Amniotic stem cell (primary cell): Measurements from ENCODE around the gene FAM117A.

Experiments
- DNase-seq: peaks from one replicate; lab custom pipeline; 2025; lab: John Stamatoyannopoulos, UW

Gene FAM117A

DNA sequence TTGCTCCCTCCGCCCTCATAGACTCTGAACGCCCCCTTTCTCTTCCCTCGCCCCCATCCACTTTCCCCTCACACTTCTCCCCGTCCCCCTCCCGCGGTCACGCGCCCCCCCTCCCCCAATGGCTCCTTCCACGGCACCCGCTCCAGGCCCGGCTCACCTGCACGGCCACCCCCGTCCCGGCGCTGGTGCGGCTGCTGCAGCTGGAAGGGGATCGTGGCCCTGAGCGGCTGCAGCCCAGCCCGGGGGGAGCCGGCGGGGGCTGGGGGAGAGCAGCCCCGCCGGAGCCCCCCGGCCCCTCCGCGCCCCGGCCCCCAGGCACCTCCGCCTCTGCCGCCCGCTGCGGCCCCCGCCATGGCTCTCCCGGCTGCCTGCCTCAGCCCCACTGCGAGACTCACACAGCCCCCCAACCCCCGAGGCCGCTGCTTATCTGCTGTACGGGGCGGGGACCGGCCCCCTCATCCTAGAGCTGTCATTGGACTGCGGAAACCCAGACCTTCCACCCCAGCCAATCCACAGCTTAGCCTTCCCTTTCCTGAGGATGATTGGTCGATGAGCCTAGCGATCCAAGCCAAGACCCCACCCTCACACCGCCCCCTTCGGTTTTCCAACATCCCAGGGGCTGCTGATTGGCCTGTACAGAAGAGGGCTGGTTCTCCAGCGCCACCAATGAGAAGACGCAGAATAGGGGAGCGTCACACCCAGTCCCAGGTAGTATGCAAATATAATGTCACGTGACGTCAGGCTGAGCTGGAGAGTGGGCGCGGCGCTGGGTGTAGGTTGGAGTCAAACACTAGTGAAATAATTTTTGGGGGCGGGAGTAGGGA lies at the start of gene FAM117A:
TSS of gene FAM117A (minus strand) at position 397 of the 824 bp plus-strand sequence. CDS start at position 353, 44 bp downstream.
- DNase-seq = peak; percentile 94

GRCh38 chr17:49809056-49809455 lies 45.1 kb upstream of the FAM117A start:
- no peak for DNase-seq

DNA sequence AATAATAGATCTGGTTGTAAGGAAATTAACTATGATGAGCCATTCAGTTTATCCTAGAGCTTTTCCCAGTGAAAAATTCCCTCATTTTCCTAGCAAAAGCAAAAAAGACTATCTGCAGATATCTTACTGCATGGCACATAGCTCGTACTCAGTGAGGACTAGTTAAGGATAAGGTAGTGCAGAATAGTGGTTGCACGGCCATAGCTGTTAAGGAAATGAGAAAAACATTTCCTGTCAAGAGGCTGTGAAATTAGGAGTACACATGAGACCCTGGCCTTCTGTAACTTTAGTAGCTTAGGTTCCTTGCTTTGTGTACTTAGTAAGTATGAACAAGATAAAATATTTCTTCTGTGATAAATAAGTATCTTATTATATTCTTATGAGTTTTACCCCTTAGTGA lies 34.8 kb upstream of the FAM117A start:
- DNase-seq = no peak

- no peak for DNase-seq
Observed at GRCh38 chr17:49798182-49798581, 34.3 kb upstream of the FAM117A start.

GRCh38 chr17:49795372-49795771 lies 31.4 kb upstream of the FAM117A start:
- no peak for DNase-seq

GRCh38 chr17:49793309-49793708 lies 29.4 kb upstream of the FAM117A start:
- no peak for DNase-seq

DNA sequence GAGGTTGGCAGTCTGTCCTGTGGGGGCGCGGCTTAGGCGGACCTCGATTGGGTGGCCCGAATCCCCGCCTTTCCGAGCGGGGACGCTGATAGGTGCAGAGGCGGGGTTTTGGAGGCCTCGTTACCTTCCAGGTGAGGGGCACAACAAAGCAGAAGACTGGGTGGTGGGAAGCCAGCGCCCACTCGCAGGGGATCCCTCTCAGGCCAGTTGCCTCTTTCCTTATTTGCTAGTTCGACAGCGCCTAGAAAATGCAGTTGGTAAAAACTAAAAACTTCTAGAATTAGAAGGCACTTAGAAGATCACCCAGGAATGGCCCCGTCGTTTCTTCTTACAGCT lies 25.3 kb upstream of the FAM117A start:
- no peak for DNase-seq

GRCh38 chr17:49788478-49789242 lies 24.7 kb upstream of the FAM117A start, which contains the start of gene KAT7:
Gene KAT7, plus strand, starts transcription at chr17:49788681. Its CDS starts 154 bp downstream, at chr17:49788835.
- DNase-seq = peak; percentile 99

GRCh38 chr17:49787884-49788477 lies 24.1 kb upstream of the FAM117A start:
- DNase-seq = no peak

GRCh38 chr17:49784636-49785035 lies 20.7 kb upstream of the FAM117A start:
- DNase-seq = no peak

DNA sequence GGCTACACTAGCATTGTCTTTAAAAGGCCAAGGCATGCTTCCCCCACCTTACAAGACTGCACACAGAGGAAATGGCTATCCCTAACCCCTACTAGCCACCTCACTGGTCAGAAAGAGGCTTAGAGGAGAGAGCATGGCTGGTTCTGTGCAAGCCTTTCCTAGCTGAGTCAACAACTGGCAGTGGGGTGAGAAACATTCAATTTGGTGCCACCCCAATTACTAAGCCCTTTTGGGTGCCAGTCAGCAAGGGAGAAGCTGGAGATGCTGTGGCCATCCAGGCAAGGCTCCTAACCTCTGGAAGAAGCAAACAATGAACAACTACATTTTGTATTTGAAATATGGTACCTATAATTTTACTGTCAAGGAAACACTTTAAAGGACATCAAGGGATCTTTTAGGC lies 19.9 kb upstream of the FAM117A start:
- no peak for DNase-seq

GRCh38 chr17:49783071-49783715 lies 19.3 kb upstream of the FAM117A start:
- no peak for DNase-seq

DNA sequence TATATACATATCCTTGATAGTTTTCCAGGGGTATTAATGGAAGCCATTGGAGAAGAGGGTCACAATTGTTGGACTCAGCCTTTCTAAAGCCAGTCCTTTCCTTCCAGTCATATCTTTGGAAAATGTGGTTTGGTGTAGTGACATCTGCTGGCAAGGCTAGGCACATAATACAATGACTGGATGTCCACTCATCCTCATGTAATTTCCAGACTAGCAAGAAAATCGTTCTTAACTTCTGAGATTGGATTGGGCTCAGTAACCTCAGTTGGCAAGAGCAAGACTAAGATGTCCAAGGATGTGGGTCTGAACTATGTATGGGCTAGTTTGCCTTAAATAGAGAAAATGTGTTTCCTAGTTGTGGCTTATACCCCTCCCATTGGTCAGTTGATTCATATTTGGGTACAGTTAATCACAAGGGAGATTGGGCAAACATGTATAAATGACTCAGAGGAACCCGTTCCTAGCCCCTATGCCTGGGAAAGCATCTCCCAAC lies 15.9 kb upstream of the FAM117A start:
- DNase-seq = peak; percentile 40

DNA sequence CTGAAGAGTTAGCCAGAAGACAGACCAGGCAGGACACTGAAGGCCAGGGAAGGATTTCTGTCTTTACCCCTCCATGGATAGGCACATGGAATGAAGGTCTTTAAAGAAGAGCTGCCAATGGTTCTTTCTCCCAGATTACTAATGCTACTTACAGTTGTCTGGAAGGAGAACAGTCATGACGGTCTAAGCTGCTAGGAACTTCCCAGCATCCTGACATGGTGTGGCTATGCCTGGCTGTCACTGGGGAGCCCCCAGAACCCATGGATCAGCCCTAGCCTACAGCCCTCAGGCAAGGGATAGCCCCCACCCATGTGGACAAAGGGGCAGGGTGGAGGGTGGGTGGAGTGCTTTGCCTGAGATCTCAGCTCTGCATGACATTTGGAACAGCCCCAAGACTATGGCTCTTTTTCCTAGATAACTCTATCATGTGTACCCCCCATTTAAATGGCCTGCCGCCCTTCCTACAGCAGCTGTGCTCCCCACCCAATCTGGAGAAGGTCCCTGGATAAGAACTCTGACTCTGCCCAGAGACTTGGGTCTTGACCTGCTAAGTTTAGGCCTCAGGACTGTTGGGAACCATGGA lies 15.3 kb upstream of the FAM117A start:
- DNase-seq = no peak

DNA sequence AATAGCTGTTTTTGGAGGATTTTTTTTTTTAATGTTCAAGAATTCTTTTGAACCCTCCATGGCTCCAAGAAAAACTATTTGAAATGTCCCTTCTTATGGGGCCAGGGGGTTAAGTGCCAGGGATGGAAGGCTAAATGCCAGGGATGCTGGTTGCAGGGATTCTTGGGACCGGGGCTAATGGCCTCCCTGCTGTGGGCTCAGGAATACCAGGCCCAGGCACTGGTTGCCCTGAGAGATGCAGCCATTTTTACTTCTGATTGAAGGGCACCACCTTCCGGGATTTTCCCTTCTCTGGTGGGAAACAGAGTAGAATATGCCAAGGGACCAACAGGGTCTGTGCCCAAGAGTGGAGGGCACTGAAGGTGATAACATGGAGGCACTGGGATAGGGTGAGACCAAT lies 13.6 kb upstream of the FAM117A start:
- no peak for DNase-seq

DNA sequence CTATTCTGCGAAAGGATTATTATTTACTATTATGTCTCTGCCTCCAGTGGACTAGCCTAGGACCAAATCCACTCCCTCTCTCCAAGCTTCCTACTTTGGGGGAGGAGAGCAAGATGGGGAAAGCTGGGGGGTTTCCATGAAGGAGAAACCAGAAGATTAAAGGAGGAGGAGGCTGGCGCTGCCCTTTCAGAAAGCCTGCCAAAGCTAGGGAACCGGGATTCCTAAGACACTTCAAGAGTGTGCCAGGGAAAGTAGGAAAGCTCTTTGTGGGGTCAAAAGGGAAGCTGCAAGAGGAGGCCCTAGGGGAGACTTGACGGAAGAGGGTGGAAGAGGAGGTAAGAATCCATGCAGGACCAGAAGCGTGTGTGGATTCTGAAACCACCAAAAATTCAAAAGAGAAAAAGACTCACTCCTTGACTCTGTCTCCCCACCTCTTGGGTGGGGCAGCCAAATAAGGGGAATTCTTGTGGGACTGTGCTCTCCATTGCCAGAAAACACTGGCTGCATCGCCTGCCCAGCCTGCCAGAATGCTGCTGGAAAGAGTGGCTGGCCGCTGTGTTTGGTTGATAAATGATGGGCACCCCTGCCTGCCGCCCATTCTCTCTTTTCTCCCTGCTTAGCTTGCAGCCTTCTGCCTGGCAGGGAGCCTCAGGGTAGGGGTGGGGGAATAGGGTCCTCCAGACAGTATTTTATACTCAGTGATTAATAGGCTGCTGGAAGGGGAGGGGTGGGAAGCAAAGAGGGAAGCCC lies 12.8 kb upstream of the FAM117A start:
- no peak for DNase-seq

DNA sequence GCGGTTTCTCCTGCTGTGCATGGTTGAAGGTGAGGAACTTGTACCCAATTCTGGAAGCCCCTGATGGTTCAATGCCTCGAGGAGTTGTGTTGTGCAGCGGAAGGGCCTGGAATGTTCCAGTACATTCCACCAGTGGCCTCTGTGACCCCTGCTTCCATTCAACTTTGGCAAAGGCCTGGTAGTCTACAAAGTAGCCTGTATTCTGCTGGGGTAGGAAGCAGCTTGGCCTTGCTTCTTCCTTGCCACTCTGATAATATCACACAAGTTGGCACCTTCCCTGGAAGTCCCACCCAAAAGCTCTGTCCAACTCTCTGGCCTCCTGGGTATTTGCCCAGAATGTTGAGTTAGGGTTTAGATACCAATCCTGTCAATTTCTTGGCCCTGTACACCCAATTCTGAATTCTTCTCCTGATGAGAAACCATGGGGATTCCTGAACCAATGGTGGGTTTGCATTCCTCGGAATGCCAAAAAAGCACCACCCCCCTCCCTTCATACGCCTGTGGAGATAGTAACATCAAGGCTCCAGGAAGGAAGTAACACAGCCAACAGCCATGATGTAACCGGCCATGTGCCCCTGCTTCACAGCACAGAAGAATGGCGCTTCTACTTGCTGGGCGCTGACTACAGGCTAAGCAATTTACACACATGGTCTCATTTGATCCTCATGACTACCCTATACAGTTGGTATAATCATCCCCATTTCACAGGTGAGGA lies 11.8 kb upstream of the FAM117A start:
- no peak for DNase-seq

DNA sequence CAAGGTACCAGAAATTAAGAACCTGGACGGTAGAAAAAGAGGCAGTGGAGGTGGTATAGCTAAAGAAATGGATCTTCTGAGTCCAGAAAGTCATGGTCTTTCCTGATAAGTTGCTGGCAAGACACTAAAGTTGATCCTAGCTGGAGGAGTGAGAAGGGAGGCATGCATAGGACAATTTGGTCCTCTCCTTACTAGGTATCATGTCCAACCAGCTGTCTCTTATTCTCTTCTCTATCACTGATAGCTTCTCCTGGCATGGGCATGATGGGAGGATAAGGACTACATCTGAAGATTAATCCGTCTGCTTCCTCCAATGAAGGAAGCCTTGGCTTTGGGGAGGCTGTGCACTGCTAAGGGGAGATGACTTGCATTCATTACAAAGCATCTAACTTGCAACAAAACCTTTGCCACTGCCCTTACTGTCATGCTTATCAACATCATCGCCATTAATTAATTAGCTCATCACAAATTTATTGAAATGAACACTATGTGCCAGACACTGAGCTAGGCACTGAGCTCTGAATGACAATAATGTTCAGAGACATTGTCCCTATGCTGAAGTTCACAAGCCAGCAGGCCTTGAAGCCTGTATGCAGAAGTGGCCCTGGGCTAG lies 3.1 kb upstream of the FAM117A start:
- no peak for DNase-seq

- no peak for DNase-seq
Observed at GRCh38 chr17:49764559-49765180, 739 bp upstream of the FAM117A start.
